GM10266 (cell line): Measurements from ENCODE around the gene RTEL1.

ENCODE experiments used
- DNase-seq: peaks from one replicate; pipeline ENCODE4 v3.0.0; 2012; ENCODE audit errors: extremely low spot score
- TF ChIP-seq, protein P1 (sequence below): IDR thresholded peaks from 2 replicates; pipeline ENCODE4 v1.5.1; 2012; ENCODE audit warnings: mild to moderate bottlenecking, low read depth; ENCODE audit not compliant: control insufficient read depth, insufficient read depth; ENCODE audit errors: missing control alignments

Gene RTEL1

DNA sequence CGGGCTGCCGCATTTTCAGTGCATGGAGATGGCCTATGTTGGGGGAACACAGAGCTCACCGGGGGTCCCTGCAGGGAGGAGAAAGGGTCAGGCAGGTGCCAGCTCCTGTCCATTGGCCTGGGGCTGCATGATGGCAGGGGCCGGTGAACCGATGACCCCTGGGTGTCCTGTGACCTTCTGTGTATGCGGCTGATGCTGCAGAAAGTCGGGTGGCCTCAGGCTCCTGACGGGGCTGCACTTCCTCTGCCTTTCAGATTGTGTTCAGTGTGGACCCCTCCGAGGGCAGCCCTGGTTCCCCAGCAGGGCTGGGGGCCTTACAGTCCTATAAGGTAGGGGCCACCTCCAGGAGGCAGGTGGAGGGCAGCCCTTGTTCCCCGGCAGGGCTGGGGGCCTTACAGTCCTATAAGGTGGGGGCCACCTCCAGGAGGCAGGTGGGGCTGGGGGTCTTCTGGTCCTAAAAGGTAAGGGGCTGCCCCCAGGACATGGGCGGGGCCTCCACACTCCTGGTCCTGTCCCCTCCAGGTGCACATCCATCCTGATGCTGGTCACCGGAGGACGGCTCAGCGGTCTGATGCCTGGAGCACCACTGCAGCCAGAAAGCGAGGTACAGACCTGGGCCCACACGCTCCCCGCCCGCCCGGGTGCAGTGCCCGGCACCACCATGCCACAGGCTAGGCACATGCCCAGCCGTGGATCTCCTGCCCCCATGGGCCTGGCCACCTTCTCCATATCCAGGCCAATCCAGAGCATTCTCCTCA is 27.3 kb downstream of the RTEL1 start:
- TF ChIP-seq, protein P1, sequence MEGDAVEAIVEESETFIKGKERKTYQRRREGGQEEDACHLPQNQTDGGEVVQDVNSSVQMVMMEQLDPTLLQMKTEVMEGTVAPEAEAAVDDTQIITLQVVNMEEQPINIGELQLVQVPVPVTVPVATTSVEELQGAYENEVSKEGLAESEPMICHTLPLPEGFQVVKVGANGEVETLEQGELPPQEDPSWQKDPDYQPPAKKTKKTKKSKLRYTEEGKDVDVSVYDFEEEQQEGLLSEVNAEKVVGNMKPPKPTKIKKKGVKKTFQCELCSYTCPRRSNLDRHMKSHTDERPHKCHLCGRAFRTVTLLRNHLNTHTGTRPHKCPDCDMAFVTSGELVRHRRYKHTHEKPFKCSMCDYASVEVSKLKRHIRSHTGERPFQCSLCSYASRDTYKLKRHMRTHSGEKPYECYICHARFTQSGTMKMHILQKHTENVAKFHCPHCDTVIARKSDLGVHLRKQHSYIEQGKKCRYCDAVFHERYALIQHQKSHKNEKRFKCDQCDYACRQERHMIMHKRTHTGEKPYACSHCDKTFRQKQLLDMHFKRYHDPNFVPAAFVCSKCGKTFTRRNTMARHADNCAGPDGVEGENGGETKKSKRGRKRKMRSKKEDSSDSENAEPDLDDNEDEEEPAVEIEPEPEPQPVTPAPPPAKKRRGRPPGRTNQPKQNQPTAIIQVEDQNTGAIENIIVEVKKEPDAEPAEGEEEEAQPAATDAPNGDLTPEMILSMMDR, result no peak
- DNase-seq, result no peak

DNA sequence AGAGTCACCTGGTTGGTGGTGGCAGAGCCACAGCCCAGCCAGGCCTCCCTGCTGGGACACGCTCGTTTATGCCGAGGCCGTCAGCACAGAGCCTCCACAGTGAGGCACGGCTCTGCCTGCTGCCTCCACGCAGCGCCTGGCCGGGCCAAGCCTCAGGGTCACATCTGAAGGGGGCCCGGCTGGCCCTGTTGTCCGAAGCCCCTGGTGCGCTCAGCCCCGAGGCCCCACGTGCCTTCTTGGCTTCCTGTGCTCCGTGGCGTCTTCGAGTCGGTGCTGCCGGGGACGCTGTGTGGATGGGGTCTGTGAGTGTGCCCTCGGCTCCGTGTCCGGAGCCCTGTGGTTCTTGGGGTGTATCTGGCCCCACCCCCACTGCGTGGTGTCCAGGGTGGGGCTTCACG is 28.0 kb downstream of the RTEL1 start:
- DNase-seq, result no peak
- TF ChIP-seq, protein P1, result no peak

DNA sequence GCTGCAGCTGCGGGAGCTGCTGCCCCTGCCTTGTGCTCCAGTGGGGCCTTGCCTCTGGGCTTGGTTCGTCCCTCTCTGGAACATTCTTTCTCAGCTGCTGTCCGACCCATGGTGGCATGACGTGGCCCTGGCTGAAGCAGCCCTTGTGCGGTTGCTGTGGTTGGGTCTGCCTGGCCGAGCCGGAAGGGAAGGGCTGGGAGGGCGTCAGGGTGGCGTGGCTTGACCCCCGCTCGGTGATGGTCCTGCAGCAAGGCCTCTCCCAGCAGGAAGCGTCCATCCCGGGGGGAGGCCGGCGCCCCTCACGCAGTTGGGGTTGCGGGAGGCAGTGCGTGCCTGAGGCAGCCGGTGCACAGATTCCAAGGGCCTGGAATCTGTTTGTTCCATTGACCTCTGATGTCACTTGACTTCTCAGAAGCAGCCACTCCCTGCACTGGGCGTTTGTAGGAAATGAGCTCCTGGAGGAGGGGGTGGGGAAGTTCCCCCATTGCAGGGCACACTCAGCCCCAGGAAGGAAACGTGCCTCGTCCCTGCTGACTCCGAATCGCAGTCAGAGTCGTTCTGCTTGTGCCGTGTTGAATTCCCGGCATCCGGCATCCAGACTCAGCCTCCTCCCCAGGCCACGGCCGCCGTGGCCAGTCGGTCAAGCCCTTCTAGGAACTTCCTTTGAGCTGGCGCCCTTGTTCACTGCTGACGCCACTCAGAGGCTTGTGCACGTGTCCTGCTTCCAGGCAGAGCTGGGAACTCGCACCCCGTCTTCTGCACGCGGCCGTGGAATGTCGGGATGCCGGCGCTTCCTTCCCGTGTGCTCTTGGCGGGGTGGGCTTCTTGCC is 28.6 kb downstream of the RTEL1 start:
- TF ChIP-seq, protein P1, result no peak
- peak; percentile 56 for DNase-seq

DNA sequence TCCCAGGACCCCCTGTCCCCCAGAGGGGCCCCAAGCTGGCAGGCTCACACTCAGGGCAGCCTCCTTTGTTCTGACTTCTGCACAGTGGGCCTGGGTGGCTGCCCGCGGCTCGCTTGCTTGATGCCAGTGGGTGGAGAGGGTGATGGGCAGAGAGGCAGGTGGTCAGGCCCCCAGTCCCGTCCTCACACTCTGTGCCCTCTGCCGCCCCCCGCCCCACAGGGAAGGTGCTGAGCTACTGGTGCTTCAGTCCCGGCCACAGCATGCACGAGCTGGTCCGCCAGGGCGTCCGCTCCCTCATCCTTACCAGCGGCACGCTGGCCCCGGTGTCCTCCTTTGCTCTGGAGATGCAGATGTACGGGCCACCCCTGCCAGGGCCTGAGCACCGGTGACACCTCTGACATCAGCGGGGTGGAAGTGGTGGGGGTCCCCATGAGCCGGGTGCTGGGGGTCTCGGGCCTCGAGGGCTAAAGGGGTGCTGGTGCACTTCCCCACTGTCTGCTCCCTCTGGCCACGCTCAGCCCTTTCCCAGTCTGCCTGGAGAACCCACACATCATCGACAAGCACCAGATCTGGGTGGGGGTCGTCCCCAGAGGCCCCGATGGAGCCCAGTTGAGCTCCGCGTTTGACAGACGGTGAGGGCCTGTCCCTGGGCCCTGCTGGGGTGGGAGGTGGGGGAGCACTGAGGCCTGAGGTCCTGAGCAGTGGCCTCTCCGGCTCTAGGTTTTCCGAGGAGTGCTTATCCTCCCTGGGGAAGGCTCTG is 29.5 kb downstream of the RTEL1 start:
- DNase-seq, result no peak

DNA sequence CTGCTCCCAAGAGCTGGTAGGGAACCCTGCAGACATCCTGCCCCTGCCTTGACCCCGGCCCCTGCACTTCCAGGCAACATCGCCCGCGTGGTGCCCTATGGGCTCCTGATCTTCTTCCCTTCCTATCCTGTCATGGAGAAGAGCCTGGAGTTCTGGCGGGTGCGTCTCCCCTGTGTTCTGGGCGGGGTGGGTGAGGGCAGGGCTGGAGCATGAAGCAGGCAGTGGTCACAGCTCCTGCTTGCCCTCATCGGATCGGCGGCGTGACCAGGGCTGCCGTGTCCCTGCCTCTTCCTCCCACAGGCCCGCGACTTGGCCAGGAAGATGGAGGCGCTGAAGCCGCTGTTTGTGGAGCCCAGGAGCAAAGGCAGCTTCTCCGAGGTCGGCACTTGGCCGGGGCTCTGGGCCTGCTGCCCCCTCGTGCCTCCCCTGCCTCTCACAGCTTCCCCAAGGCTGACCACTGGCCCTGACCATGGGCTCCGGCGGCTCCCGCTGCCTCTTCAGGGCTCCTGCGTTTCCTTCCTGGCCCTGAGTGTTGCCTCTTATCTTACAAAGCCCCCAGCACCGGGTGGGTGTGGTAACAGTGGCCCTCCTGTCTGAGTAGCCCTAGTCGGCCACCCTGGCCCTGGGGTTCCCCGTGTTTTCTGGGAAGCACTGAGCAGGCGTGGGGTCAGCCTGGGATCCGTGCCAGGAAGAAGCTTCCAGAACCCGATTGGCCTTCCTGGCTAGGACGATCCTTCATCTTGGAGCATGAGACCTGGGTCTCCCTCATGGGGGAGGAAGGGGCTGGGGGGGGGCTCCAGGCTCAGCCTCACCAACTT is 30.3 kb downstream of the RTEL1 start:
- TF ChIP-seq, protein P1, result no peak
- DNase-seq, result no peak

More for the DNA sequence above, 29.5 kb downstream of the RTEL1 start:
- TF ChIP-seq, protein P1, result no peak
